SU-DHL-6 (cell line): ENCODE measurements around the gene VDAC2.

Experiments
- CTCF ChIP-seq: fragments of 200-600 bp; sonication (generic); IDR thresholded peaks from one replicate; pipeline ENCODE4 v1.5.1; 2017; ENCODE audit warnings: antibody characterized with exemption, mild to moderate bottlenecking, low read length, moderate library complexity; ENCODE audit not compliant: insufficient read depth, poor library complexity, severe bottlenecking
- EZH2phosphoT487 ChIP-seq: fragments of 200-600 bp; sonication (generic), shearing (Covaris generic); conservative IDR thresholded peaks from 2 replicates; pipeline ENCODE4 v1.6.1; 2018; ENCODE audit warnings: mild to moderate bottlenecking, antibody characterized with exemption, low read length, moderate library complexity, mixed read lengths

DNA sequence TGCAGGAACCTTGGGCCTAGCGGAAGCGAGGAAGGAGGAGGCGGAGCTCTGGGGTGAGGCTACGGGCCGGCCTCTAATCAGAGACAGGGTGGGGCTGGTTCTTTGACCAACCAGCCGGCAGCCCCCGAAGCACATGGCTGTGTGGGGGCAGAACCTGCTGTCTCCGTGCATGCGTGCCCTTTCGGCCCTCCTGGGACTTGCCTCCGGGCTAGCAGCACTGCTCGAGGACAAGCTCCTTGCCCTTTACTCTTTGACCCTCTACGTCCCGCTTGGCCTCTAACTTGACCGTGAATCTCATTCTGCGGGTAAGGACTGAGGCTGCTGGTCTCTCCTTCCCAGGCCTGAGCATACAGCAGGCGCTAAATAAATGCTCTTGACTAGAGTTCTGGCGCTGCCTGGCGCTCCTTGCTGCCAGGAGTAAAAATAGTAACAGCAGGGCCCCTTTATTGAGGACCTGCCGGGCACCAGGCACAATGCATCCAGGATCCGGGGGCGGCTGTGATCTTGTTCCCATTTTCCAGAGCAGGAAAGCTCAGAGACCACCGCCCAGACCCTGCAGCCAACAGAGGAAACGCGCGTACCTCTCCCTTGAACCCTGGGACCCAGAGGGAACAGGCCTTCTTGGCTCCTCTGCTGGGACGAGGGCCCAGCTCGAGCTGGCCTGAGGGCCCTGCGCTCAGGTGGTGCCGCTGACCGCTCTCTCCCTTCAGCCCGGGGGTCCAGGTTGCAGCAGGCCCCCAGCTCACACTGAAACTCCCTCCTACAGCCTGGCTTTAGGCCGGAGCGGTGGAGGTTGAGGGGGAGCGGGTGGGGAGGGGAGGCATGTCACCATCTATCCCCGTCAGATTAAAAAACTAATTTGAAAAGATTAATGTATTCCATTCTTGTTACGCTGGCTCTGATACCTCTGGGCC lies 27.8 kb downstream of the VDAC2 start:
- TF ChIP-seq CTCF = no peak
- TF ChIP-seq EZH2phosphoT487 = no peak
